ENCODE measurements around the gene TFPT. TPM values are rescaled to one million over a fixed set of nuclear protein-coding genes. Genes with fewer than 3 reads are reported as not detected.

TFPT gene
- total RNA-seq, 4 donors from 2014 or later = 0.88 to 37.1 (median 9.9) TPM

DNA sequence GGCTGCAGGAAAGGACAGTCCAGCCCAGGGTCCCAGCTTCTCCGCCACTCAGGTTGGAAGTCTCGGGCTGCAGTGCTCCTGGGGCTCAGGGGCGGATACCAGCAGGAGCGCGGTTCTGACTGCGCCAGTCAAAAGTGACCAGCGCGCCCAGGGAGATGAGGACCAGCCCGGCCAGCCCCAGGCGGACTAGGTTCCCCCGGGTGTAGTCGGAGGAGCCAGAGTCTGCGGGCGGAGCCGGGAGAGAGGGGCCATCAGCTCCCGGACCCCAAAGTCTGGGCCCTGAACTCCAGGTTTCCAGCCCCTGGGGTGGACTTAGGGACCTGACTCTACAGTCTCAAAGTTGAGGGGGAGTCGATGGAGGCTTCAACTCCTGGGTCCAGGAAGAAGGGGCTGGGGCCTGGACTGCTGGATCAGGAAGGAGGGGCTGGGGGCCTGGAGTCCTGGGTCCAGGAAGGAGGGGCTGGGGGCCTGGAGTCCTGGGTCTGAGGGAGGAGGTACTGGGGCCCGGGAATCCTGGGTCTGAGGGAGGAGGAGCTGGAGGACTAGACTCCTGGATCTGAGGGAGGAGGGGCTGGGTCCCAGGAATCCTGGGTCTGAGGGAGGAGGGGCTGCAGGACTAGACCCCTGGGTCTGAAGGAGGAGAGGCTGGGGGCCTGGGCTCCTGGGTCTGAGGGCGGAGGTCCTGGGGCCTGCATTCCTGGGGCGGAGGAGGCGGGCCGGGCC is 20.2 kb downstream of the TFPT start:
- intact Hi-C loops (cut with DNase I; ENCODE audit: low total_unique reads) = no loop called here
- H3K4me1 ChIP-seq = peaks cover 0 to 5% of the 10 kb centered on the region in 2 donors
- H3K36me3 ChIP-seq = no peaks in the 10 kb centered on the region
- peaks cover 0 to 4% of the 10 kb centered on the region in 2 donors for H3K27me3 ChIP-seq
- no peaks in the 10 kb centered on the region for H3K9me3 ChIP-seq
- peak overlapping the region; percentile 9 to 29 for H3K4me3 ChIP-seq
- H3K27ac ChIP-seq = no peak overlapping the region
- no peak for DNase-seq
- TF ChIP-seq, protein P1, sequence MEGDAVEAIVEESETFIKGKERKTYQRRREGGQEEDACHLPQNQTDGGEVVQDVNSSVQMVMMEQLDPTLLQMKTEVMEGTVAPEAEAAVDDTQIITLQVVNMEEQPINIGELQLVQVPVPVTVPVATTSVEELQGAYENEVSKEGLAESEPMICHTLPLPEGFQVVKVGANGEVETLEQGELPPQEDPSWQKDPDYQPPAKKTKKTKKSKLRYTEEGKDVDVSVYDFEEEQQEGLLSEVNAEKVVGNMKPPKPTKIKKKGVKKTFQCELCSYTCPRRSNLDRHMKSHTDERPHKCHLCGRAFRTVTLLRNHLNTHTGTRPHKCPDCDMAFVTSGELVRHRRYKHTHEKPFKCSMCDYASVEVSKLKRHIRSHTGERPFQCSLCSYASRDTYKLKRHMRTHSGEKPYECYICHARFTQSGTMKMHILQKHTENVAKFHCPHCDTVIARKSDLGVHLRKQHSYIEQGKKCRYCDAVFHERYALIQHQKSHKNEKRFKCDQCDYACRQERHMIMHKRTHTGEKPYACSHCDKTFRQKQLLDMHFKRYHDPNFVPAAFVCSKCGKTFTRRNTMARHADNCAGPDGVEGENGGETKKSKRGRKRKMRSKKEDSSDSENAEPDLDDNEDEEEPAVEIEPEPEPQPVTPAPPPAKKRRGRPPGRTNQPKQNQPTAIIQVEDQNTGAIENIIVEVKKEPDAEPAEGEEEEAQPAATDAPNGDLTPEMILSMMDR (IDR thresholded peaks at IDR 0.05) = no peak
- no peak for TF ChIP-seq POLR2A (IDR thresholded peaks at IDR 0.05)

DNA sequence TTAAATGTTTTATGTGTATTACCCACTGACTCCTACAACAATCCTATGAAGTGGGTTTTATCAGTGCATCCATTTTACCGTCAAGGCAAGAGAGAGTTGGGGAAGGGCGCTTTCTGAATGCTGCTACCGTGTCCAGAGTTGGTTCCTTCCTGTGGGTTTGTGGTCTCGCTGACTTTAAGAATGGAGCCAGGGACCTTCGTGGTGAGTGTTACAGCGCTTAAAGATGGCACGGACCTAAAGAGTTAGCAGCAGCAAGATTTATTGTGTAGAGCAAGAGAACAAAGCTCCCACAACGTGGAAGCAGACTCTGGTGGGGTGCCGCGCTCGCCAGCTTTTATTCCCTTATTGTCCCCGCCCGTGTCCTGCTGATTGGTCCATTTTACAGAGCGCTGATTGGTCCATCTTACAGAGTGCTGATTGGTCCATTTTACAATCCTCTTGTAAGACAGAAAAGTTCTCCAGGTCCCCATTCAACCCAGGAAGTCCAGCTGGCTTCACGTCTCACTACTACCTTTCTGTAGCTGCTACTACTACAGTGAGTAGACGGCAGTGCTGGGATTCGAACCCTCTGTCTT is 20.9 kb downstream of the TFPT start:
- Histone ChIP-seq H3K4me3 (no peak overlapping the region), H3K9me3 (no peaks in the 10 kb centered on the region), H3K27me3 (peaks cover 0 to 4% of the 10 kb centered on the region in 2 donors), H3K36me3 (no peaks in the 10 kb centered on the region), H3K4me1 (peaks cover 0 to 5% of the 10 kb centered on the region in 2 donors), H3K27ac (no peak overlapping the region)
- intact Hi-C loops (cut with DNase I; ENCODE audit: low total_unique reads) = no loop called here
- no peak for TF ChIP-seq POLR2A (IDR thresholded peaks at IDR 0.05)
- TF ChIP-seq, protein P1 (IDR thresholded peaks at IDR 0.05) = no peak
- no peak for DNase-seq

DNA sequence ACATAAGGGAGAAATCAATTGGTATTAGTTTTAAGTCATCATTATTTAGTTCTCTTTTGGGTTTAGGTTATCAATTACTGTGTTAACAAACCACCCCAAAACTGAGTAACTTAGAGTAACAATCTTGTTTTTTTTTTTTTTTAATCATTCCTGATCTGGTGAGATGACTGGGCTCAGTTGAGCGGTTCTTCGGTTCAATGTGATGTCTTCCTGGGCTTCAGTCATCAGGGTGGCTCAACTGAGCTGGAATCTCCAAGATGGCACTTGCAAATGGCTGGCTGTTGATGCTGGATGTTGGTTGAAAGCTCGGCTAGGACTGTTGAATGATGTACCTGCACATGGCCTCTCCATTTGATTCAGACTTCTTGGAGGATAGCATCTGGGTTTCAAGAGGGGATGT is 31.0 kb downstream of the TFPT start:
- Histone ChIP-seq H3K4me1 (no peaks in the 10 kb centered on the region), H3K27ac (no peak overlapping the region), H3K4me3 (no peak overlapping the region), H3K27me3 (no peaks in the 10 kb centered on the region), H3K9me3 (peaks cover 0 to 4% of the 10 kb centered on the region in 2 donors), H3K36me3 (no peaks in the 10 kb centered on the region)
- TF ChIP-seq, protein P1 (IDR thresholded peaks at IDR 0.05) = no peak
- no peak for TF ChIP-seq POLR2A (IDR thresholded peaks at IDR 0.05)
- intact Hi-C loops (cut with DNase I; ENCODE audit: low total_unique reads) = no loop called here
- DNase-seq = no peak

DNA sequence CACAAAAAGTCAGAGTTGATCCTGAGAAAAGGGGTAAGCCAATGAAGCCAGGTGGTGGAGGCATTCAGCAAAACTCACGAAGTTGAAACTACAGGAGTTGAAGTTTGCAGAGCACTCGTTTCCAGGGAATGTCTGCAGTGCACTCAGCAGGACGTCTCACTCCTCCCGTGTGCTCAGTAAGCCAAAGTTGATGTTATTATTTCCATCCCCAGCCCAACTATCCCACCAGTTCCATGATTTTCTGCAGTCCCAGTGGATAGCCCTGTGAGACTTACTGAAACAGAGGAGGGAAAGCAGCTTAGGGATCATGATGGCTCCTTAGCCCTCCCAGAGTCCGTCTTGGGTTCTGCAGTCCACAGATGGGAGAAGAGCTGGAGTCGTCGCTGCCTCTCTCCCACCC is 34.4 kb downstream of the TFPT start, which contains the start of gene TARM1:
Gene TARM1, minus strand, starts transcription at position 334 of the 400 bp plus-strand sequence. Its CDS starts 25 bp downstream, at position 309.
- no peaks in the 10 kb centered on the region for H3K27me3 ChIP-seq
- no peak within 1 kb of the TSS for H3K4me3 ChIP-seq
- intact Hi-C loops (cut with DNase I; ENCODE audit: low total_unique reads) = no loop called here
- H3K4me1 ChIP-seq = no peaks in the 10 kb centered on the region
- no peak for DNase-seq
- H3K9me3 ChIP-seq = peaks cover 0 to 4% of the 10 kb centered on the region in 2 donors
- H3K27ac ChIP-seq = no peak within 1 kb of the TSS
- no peaks in the 10 kb centered on the region for H3K36me3 ChIP-seq
- TF ChIP-seq POLR2A (IDR thresholded peaks at IDR 0.05) = no peak
- TF ChIP-seq, protein P1 (IDR thresholded peaks at IDR 0.05) = no peak

DNA sequence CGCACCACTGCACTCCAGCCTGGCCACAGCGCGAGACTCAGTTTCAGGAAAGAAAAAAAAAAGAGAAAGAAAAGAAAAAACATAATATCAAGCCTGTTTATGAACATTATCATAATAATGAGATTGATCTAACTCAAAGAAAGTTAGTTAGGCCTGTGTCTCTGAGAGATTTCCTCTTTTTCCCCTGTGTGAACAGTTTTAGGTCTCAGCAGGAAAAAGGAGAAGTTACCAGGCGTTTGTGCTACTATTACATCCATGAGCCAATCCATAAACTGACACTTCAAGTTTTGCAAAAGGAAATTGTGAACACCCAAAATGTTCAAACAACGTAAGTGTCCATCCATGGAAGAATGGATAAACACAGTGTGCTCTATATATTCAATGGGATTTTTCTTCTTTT is 38.1 kb downstream of the TFPT start:
- no peaks in the 10 kb centered on the region for H3K27me3 ChIP-seq
- intact Hi-C loops (cut with DNase I; ENCODE audit: low total_unique reads) = no loop called here
- TF ChIP-seq, protein P1 (IDR thresholded peaks at IDR 0.05) = no peak
- no peak for TF ChIP-seq POLR2A (IDR thresholded peaks at IDR 0.05)
- peaks cover 0 to 4% of the 10 kb centered on the region in 2 donors for H3K9me3 ChIP-seq
- H3K4me1 ChIP-seq = no peaks in the 10 kb centered on the region
- no peak overlapping the region for H3K4me3 ChIP-seq
- H3K36me3 ChIP-seq = no peaks in the 10 kb centered on the region
- H3K27ac ChIP-seq = no peak overlapping the region
- no peak for DNase-seq

Measured in uterus (tissue), 4 donors.